OCI-LY7 (cell line): ENCODE measurements around the gene TM4SF4.

Experiments used
- EZH2phosphoT487 ChIP-seq: fragments of 200-600 bp; sonication (generic); IDR thresholded peaks from 2 replicates; pipeline ENCODE4 v1.6.1; 2018; ENCODE audit warnings: low read depth, borderline replicate concordance, mild to moderate bottlenecking, mixed run types, antibody characterized with exemption, low read length, moderate library complexity, mixed read lengths
- TF ChIP-seq, protein P1 (sequence below): fragments of 200-600 bp; sonication (generic); conservative IDR thresholded peaks from 2 replicates; pipeline ENCODE4 v1.5.1; 2014; ENCODE audit warnings: mild to moderate bottlenecking, antibody characterized with exemption, low read length, moderate library complexity, mixed read lengths

DNA sequence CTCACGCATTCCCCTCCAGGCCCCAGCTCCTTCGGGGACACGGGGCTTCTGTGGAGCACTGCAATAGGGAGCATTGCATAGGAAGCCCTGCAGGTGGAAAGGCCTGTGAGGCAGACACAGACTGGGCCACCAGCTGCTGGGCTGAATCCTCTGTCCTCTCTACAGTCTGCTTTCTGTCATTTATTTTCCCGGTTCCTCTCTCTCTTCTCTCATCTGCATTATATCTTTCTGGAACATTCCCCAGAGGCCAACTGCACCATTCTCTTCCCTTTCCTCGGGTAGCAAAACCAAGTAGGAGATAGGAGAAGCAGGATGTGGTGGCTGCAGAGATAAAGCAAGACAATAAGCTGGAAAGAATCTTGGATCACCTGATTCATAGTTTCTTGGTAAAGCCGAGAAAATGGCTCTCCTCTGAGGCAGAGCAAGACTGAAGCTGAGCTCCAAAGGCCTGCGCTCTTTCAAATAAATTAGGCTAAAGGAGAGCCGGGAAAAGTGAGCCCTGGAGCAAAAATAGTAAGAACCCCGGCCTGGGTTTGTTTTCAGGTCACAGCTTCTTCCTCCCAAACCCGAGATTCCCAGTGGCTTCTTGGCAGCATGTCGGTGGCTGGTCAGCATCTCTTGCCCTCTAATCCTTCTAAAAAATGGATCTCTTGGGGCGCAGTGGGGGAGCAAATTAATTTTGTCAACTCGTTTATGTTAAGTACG is 5.3 kb downstream of the TM4SF4 start:
- TF ChIP-seq, protein P1, sequence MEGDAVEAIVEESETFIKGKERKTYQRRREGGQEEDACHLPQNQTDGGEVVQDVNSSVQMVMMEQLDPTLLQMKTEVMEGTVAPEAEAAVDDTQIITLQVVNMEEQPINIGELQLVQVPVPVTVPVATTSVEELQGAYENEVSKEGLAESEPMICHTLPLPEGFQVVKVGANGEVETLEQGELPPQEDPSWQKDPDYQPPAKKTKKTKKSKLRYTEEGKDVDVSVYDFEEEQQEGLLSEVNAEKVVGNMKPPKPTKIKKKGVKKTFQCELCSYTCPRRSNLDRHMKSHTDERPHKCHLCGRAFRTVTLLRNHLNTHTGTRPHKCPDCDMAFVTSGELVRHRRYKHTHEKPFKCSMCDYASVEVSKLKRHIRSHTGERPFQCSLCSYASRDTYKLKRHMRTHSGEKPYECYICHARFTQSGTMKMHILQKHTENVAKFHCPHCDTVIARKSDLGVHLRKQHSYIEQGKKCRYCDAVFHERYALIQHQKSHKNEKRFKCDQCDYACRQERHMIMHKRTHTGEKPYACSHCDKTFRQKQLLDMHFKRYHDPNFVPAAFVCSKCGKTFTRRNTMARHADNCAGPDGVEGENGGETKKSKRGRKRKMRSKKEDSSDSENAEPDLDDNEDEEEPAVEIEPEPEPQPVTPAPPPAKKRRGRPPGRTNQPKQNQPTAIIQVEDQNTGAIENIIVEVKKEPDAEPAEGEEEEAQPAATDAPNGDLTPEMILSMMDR, result no peak
- TF ChIP-seq EZH2phosphoT487, result no peak
